Kidney (tissue), 14 donors: ENCODE results near the gene ISCA1. TPM values are rescaled to one million over a fixed set of nuclear protein-coding genes. Genes with fewer than 3 reads are reported as not detected.

Source experiments
- DNase-seq, 5 donors: peaks; one replicate each; pipeline ENCODE4 v3.0.0-alpha.2; 2013 to 2020
- FAIRE-seq: peaks from 2 replicates; lab custom pipeline; 2012; peaks lifted over from hg19 to GRCh38; lab: Jason Lieb, UNC
- H3K27ac ChIP-seq, 2 donors: one replicate each; pipeline ENCODE4 v1.7.0; 2013; ENCODE audit warnings: low read depth in 2 of 2, low read length in 2 of 2, inconsistent platforms in 1 of 2
- H3K27me3 ChIP-seq: one replicate; pipeline ENCODE4 v1.7.1; 2013; ENCODE audit warnings: low read length, inconsistent platforms; ENCODE audit not compliant: control insufficient read depth, insufficient read depth
- H3K36me3 ChIP-seq, 3 donors: one replicate each; pipeline versions ENCODE4 v1.7.0 to v1.7.1; 2013; ENCODE audit warnings: low read length in 3 of 3, control low read depth in 1 of 3, inconsistent platforms in 1 of 3; ENCODE audit not compliant: insufficient read depth in 3 of 3, control insufficient read depth in 2 of 3
- H3K4me1 ChIP-seq, 3 donors: one replicate each; pipeline versions ENCODE4 v1.7.0 to v1.7.1; 2013; ENCODE audit warnings: low read length in 3 of 3, inconsistent platforms in 1 of 3, low read depth in 1 of 3; ENCODE audit not compliant: control insufficient read depth in 2 of 3, insufficient read depth in 2 of 3
- H3K4me3 ChIP-seq, 3 donors: one replicate each; pipeline versions ENCODE4 v1.7.0 to v1.8.1; 2013; ENCODE audit warnings: low read length in 3 of 3, control low read depth in 1 of 3, inconsistent platforms in 1 of 3
- H3K9ac ChIP-seq, 3 donors: one replicate each; pipeline versions ENCODE4 v1.7.0 to v1.7.1; 2013; ENCODE audit warnings: low read length in 3 of 3, control low read depth in 1 of 3, inconsistent platforms in 1 of 3
- H3K9me3 ChIP-seq, 3 donors: one replicate each; pipeline versions ENCODE4 v1.7.0 to v1.7.1; 2013; ENCODE audit warnings: low read length in 3 of 3, control low read depth in 1 of 3, inconsistent platforms in 1 of 3; ENCODE audit not compliant: control insufficient read depth in 2 of 3, insufficient read depth in 1 of 3
- CTCF ChIP-seq: IDR thresholded peaks from 3 replicates; pipeline ENCODE4 v1.5.1; 2012; ENCODE audit warnings: mild to moderate bottlenecking, moderate library complexity, borderline replicate concordance; ENCODE audit not compliant: insufficient read depth; ENCODE audit errors: extremely low read depth
- intact Hi-C: fragments of 100-400 bp; cut with DNase I; formaldehyde crosslinking; loops from one replicate; pipeline ENCODE4 v1.11.1; 2022
- polyA plus RNA-seq: library from polyadenylated mRNA; stranded (reverse); fragments of 350-450 nt; fragmentation: Illumina TruSeq; extraction: RNeasy Lipid Tissue Mini Kit (QIAGEN cat#74804); gene quantifications from one replicate; pipeline ENCODE4 v1.2.3, GENCODE V29; 2014; ENCODE audit warnings: low read depth, low replicate concordance; ENCODE audit not compliant: insufficient read depth
- total RNA-seq: library from RNA; stranded (reverse); fragmentation: NEBNext Ultra II Directional; extraction: Animal tissue kit (Norgen Biotek cat#: 25700); gene quantifications from one replicate; pipeline ENCODE4 v1.2.1, GENCODE V29; 2021
- donor health status: control.
- donor health status: control.
- donor health status: control.
- donor health status: control.
- donor health status: control.
- donor health status: DM: yes; HTN: yes; CAD: no.
- donor health status: Normal renal cell carcinoma (clear cell type).

Gene ISCA1
- total and polyA plus RNA-seq, 2 donors from 2014 or later = 31.0 to 67.1 TPM

GRCh38 chr9:86246752-86247161, 35.6 kb downstream of the ISCA1 start:
- no peaks in the 10 kb centered on the region for H3K36me3 ChIP-seq
- FAIRE-seq = no peak
- no peak overlapping the region for H3K9ac ChIP-seq
- peak overlapping the region in 1 of 3 donors; percentile 2 for H3K4me3 ChIP-seq
- DNase-seq = peak in 2 of 5 donors; percentile 16 to 42
- peak; percentile 14 for TF ChIP-seq CTCF
- no peaks in the 10 kb centered on the region for H3K9me3 ChIP-seq
- peaks cover 0 to 5% (median 0%) of the 10 kb centered on the region in 3 donors for H3K4me1 ChIP-seq
- H3K27ac ChIP-seq = no peak overlapping the region
- no peaks in the 10 kb centered on the region for H3K27me3 ChIP-seq
- intact Hi-C loops = no loop called here

DNA sequence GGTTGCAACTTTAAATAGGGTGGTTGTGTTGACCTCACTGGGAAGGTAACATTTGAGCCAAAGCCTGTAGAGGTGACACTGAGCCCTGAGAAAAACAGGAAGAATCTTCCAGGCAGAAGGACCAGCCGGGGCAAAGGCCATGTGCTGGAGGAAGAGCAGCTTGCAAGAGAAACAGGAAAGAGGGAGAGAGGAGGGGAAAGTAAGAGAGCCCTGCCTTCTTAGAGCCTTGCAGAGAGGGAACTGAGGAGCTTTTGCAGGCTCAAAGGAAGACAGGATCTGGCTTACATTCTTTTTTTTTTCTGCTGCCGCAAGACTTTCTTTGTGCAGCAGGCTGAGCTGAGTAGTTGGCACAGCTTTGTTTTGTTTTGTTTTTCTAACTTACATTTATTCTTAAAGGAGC, 40.3 kb downstream of the ISCA1 start:
- FAIRE-seq (no peak), DNase-seq (no peak)
- H3K27me3 ChIP-seq = no peaks in the 10 kb centered on the region

DNA sequence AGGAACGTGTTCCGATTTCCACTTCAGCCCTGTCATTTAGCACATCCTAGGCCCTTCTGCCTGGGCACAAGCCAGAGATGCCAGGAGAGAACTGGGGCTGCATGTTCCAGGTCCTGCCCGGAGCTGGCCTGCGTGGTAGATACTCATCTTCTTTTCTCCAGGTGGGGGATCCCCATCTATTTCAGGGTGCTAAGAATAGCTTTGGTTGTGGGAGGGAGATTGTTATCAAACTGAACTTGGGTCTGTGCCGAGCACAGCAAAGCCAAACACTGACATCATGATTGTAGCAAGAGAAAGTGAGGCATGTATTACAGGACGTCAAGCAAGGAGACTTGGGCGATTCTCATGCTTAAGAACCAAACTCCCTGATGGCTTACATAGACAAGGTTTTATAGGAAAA, 41.1 kb downstream of the ISCA1 start:
- H3K36me3 ChIP-seq = no peaks in the 10 kb centered on the region
- no peak for FAIRE-seq
- no peak for DNase-seq
- H3K9me3 ChIP-seq = no peaks in the 10 kb centered on the region
- no peak overlapping the region for H3K27ac ChIP-seq
- no peaks in the 10 kb centered on the region for H3K4me1 ChIP-seq
- H3K27me3 ChIP-seq = no peaks in the 10 kb centered on the region
- TF ChIP-seq CTCF = no peak
- H3K9ac ChIP-seq = no peak overlapping the region
- intact Hi-C loops = no loop called here
- H3K4me3 ChIP-seq = no peak overlapping the region

More for the DNA sequence above, 40.3 kb downstream of the ISCA1 start:
- no peak for TF ChIP-seq CTCF
- H3K4me1 ChIP-seq = peaks cover 0 to 5% (median 0%) of the 10 kb centered on the region in 3 donors
- no peak overlapping the region for H3K9ac ChIP-seq
- H3K27ac ChIP-seq = no peak overlapping the region
- intact Hi-C loops = no loop called here
- H3K4me3 ChIP-seq = no peak overlapping the region
- no peaks in the 10 kb centered on the region for H3K9me3 ChIP-seq
- no peaks in the 10 kb centered on the region for H3K36me3 ChIP-seq
